Breast epithelium (tissue), 3 donors: ENCODE measurements around the gene ATXN10.

Experiments used
- CTCF ChIP-seq, 3 donors: fragments of 450-650 bp; IDR thresholded peaks; one replicate each; pipeline ENCODE4 v1.5.1; 2016 to 2017; ENCODE audit warnings: antibody characterized with exemption in 3 of 3, mild to moderate bottlenecking in 3 of 3, moderate library complexity in 3 of 3
- POLR2A ChIP-seq: fragments of 450-650 bp; IDR thresholded peaks from one replicate; pipeline ENCODE4 v1.6.1; 2016; ENCODE audit warnings: antibody characterized with exemption, mild to moderate bottlenecking, moderate library complexity
- POLR2AphosphoS5 ChIP-seq, 3 donors: sonication (generic); formaldehyde crosslinking; IDR thresholded peaks; one replicate each; pipeline ENCODE4 v1.6.1; 2017; ENCODE audit warnings: antibody characterized with exemption in 3 of 3

DNA sequence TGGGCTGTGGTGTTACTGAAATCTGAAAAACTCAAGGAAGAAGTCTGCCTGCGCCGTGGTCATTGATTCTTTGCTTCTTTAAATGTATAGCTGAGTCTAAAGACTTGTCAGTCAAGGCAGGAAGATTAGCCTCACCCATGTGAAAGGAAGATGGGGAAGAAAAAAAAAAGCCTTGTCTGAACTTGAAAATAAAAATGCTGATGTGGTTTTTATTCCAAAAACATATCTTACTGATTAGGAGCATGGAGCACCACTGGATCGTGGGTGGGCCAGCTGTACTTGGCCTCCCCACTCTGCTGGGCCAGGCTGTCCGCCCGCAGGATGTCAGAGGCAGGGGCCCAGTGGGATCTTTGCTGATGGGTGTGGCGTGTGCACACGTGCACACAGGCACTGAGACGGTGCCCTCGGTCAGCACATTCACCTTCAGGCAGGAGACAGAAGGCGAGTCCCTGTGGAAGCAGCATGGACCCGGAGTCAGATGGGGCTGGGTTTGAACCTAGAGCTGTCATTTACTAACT, 193.4 kb downstream of the ATXN10 start:
- TF ChIP-seq CTCF (IDR thresholded peaks at IDR 0.05), result no peak
- TF ChIP-seq POLR2A, result no peak
- TF ChIP-seq POLR2AphosphoS5 (IDR thresholded peaks at IDR 0.05), result no peak
